DMS53 (cell line): ENCODE measurements around the gene LIN37.
A peak's percentile ranks its signal among the peaks of the same experiment; 100 is the strongest.
"Not testable (repeated sequence)": the region's sequence is repeated elsewhere in the genome, so short reads cannot be mapped to it uniquely, and the experiment has no call there.

ENCODE experiments used
- DNase-seq: peaks from one replicate; lab custom pipeline; 2025; lab: John Stamatoyannopoulos, UW

Gene LIN37

DNA sequence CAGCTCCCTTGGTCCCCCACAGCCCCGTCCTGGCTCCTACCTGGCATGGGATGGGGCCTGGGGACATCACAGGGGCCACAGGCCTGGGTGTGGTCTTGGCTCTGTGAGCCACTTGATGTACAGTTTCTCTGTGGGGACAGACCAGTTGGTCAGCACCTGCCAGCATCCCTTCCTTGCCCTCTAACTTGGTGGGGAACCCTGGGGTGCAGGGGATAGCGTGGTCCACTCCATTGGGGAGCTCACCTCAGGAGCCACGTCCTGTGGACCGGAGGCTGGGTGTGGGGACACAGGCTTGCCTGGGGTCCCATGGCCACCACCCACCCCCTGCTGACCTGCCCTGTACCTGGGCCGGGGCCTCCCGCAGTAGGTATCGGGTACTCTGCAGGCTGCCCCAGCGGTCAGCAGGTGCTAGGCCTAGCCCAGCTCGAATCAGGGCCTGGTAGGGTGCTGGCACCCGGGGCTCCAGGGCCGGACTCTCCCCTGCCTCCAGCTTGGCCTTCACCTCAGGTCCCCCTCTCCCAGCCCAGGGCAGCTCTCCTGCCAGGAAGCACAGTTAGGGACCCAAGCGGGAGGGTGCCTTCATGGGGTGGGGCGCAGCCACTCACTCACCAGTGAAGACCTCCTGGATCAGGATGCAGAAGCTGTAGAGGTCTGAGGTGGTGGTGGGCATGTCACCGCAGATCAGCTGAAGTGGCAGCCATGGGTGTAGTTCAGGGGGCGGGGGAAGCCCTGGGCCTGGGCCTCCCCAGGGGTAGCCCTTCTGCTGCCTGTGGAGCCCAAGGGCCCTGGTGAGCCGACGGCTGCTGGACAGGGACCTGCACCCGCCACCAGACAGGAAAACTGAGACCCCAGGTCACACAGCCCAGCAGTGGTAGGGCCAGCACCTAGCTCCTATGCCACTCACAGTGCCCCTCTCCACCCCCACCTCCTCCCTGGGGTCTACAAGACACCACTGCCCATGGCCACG, 41.9 kb downstream of the LIN37 start:
- DNase-seq: no peak

DNA sequence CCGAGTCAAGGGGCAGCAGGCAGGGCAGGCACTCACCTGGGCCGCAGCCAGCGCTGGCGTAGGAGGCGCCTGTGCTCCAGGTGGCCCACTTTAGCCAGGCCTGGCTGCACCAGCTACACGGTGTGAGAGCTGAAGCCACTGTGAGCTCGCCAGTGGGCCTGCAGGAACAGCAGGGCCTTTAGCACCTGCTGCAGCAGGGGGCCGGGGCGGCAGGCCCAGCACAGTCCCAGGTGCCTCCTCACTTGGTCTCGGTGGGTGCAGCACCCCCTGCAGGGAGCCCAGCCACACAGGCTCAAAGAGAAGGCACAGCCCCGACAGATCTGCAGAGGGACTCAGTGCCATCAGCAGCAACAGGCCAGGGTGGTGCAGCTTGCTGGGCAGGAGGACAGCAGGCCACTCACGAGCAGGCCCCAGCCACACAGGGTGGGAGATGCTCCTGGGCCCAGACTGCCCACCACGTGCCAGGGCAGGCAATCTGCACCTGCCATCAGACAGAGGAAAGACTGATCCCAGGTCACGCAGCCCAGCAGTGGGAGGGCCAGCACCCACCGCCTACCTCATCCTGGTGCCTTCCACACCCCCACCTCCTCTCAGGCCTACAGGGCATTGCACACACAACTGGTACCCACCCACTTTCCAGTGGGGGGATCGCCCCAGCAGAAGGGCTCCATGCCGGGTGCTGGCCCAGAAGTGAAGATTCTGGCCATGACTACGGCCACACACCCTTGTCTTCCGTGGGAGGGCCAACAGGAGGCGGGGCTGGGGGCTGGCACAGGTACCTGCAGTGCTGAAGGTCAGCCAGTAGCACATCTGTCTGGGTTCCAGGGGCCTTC, 42.8 kb downstream of the LIN37 start:
- peak; percentile 34 for DNase-seq

DNA sequence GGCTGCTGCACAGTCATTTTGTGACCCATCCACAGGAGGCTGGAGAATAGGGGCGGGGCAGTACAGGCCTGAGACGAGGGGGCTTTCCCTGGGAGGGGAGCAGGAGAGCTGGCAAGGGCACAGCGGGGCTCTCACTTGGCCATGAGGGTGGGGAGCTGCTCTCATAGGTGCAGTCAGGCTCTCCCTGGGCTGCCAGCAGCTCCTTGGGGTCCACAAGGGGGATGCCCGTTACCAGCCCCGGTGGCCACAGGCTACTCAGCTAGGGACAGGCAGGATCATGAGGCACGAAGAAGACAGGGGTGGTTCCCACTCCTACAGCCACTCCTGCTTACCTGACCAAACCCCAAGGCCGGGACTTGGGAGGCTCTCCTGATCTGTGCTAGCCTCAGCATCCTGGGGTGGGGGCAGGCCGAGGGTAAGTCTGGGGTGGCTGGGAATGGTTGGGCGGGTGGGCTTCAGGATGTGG, 43.5 kb downstream of the LIN37 start:
- DNase-seq: no peak

DNA sequence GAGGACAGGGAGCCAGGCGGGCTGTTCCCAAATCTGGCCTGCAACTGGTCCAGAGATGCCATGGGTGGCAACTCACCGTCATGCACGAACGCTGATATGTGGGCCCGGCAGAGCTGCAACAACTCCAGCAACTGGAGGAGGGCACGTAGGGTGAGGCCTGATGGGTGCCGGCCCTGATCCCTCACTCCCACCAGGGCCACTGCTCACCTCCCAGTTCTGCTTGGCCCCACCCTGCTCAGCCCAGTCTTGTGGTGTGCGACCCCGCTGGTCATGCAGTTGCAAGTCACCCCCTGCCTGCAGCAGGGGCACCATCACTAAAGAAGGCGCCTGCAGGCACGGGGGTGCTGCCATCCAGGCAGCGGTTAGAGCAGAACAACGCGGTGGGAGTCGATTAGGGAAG, 43.9 kb downstream of the LIN37 start:
- DNase-seq: no peak

DNA sequence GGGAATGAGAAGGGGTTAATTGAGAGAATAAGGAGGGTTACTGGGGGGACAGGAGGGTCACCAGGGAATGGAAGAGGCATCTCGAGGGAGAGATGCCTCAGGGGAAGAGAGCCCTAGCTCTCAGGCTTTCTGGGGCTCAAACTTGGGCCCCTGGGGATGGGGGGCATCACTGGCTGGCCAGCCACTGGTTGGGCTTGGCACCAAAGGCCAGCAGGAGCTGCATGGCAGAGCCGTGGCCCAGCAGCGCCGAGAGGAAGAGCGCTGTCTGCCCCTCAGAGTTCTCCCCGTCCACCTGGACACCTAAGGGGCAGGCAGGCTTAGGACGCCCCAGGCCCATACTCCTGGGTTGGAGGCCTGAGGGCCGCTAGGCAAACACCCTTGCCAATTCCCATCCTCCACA, 44.5 kb downstream of the LIN37 start:
- no peak for DNase-seq

DNA sequence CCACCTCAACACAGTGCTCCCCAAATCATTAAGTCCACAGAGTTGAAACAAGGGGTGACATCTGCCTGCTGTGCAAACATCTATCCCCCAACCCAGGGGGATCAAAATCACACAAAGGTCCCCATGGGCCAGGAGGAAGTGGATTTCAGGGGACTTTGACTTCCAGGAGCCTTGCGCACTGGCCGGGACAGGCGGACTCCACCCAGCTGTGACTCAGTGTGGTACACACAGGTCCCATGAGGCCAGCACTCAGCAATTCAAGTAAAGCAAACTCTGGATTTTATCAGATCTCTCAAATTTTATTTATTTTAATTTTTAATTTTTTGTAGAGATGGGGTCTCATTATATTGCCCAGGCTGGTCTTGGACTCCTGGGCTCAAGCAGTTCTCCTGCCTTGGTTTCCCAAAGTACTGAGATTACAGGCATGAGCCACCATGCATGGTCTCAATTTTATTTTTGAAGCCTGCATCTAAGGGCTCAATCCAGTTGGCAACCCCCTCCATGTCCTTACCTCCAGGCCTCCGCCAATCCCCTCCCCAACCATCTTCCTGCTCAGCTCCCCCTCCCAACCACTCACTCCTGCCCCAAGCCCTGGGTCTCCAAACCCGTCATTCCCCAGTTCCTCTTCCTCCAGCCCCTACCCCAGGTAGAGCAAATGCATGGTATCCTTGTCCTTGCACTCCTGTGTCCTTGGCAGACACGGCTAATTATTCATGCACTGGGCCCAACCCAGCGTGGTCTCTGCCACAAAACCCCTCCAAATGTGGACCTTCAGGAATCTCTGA, 45.2 kb downstream of the LIN37 start:
- no peak for DNase-seq

DNA sequence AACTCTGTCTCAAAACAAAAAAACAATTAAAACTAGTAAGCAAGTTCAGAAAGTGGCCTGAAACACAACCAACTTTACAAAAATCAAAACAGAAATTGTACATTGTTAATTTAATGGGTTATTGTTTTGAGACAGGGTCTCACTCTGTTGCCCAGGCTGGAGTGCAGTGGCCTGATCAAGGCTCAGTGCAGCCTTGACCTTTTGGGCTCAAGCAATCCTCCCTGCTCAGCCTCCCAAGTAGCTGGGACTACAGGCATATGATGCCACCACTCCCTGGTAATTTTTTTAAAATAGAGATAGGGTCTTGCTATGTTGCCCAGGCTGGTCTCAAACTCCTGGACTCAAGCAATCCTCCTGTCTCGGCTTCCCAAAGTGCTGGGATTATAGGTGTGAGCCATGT, 47.2 kb downstream of the LIN37 start:
- not testable (repeated sequence) for DNase-seq

DNA sequence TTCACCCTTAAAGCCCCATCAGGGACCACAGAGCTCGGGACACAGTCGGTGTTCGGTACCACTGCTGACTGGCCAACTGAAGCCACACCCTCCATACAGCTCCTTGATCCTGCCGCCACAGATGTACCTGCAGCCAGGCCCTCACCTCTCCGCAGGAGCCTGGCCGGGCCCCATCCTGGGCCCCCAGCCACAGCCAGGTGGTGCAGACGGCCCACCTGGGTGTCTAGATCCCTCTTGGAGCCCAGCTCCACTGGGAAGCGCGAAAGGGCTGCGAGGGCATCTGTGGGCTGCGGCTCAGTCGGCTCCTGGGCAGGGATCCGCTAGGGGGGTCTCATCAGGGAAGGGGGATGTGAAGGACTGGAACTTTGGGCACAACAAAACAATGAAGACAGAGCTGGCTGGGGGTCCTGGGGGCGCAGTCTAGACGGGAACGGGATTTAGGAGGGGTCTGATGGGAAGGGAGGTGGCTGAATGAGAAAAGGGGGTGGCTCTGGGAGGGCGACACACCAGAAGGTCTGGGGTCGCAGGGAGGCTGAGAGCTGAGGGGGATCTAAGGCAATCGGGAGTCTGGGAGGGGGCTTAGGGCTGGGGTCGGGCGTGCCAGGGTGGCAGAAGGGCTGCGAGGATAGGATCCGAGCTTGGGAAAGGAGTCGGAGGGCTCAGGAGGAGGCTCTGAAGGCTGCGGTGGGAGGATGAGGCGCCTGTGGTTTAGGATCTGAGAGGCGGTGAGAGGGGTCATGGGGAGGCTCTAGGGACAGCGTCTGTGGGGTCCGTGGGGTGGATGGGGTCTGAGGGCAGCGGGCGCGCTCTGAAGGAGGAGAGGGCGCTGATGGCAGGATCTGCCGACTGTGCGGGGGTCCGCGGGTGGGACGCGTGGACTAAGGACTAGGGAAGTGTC, 48.5 kb downstream of the LIN37 start:
- DNase-seq: no peak

DNA sequence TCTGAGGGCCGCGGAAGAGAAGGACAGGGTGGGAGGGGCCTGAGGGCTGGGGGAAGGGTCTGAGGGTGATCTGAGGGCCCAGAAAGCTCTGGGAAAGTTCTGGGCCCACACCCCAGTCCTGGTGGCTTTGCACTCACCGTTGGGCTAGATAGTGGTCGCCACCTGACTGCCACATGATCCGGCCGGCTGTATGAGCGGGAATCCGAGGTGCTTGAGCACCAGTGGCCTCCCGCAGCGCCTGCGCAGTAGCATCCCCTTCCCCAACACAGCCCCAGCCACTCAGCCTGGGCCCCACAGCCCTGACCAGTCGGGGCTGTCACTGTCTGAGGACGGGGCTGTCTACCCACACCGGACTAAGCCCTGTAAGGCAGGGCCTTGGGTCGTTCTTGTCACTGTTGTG, 49.3 kb downstream of the LIN37 start:
- peak; percentile 82 for DNase-seq

DNA sequence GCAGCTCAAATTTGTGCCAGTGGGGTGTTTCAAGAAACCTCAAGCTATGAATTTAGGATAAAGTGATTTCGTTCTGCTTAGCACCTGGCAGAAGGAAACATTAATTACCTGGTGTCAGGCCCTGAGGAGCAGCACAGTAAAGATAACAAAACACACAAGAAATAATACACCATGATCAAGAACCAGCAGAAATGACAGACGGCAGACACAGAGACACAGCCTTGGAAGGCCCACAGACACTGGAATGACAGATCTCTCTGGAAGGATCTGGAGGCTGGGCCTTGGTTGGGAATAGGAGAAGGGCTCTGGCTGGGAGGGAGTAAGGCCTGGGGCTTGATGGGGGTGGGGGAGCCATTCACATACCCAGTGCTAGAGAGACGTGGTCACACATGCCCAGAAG, 53.5 kb downstream of the LIN37 start:
- no peak for DNase-seq
